RCC 7860 (cell line): ENCODE data around the gene PPP2R2C.

Source experiments
- DNase-seq: peaks from one replicate; pipeline ENCODE4 v3.0.0-alpha.2; 2015; ENCODE audit warnings: low spot score
- FAIRE-seq: peaks from 2 replicates; lab custom pipeline; 2012; peaks lifted over from hg19 to GRCh38; lab: Jason Lieb, UNC

Gene PPP2R2C

GRCh38 chr4:6319530-6320150 lies 152.8 kb downstream of the PPP2R2C start:
- DNase-seq: no peak
- no peak for FAIRE-seq

GRCh38 chr4:6318206-6318605 lies 154.2 kb downstream of the PPP2R2C start:
- FAIRE-seq (no peak), DNase-seq (no peak)

GRCh38 chr4:6316461-6317003 lies 155.9 kb downstream of the PPP2R2C start:
- DNase-seq (no peak), FAIRE-seq (no peak)

GRCh38 chr4:6313216-6313615 lies 159.2 kb downstream of the PPP2R2C start:
- DNase-seq (no peak), FAIRE-seq (no peak)

GRCh38 chr4:6309777-6310176 lies 162.6 kb downstream of the PPP2R2C start:
- no peak for DNase-seq
- no peak for FAIRE-seq

GRCh38 chr4:6308899-6309643 lies 163.3 kb downstream of the PPP2R2C start:
- DNase-seq: no peak
- FAIRE-seq: no peak

GRCh38 chr4:6307891-6308290 lies 164.5 kb downstream of the PPP2R2C start:
- no peak for DNase-seq
- FAIRE-seq: no peak

- FAIRE-seq: no peak
- DNase-seq: no peak
Observed at GRCh38 chr4:6307230-6307629, 165.2 kb downstream of the PPP2R2C start.

- no peak for FAIRE-seq
- DNase-seq: no peak
Observed at GRCh38 chr4:6306299-6306698, 166.1 kb downstream of the PPP2R2C start.

GRCh38 chr4:6303943-6304342 lies 168.5 kb downstream of the PPP2R2C start:
- FAIRE-seq: no peak
- DNase-seq: no peak

- FAIRE-seq: no peak
- DNase-seq: no peak
Observed at GRCh38 chr4:6302869-6303268, 169.5 kb downstream of the PPP2R2C start.

GRCh38 chr4:6301732-6302442 lies 170.5 kb downstream of the PPP2R2C start:
- DNase-seq (no peak), FAIRE-seq (no peak)

- no peak for FAIRE-seq
- DNase-seq: no peak
Observed at GRCh38 chr4:6301051-6301731, 171.2 kb downstream of the PPP2R2C start.

GRCh38 chr4:6300359-6300758 lies 172.1 kb downstream of the PPP2R2C start:
- DNase-seq (no peak), FAIRE-seq (no peak)

- FAIRE-seq (no peak), DNase-seq (no peak)
Observed at GRCh38 chr4:6299875-6300274, 172.5 kb downstream of the PPP2R2C start.

- no peak for FAIRE-seq
- DNase-seq: no peak
Observed at GRCh38 chr4:6298852-6299251, 173.6 kb downstream of the PPP2R2C start.

GRCh38 chr4:6298035-6298434 lies 174.4 kb downstream of the PPP2R2C start:
- FAIRE-seq (no peak), DNase-seq (no peak)

- FAIRE-seq (no peak), DNase-seq (no peak)
Observed at GRCh38 chr4:6297266-6297815, 175.1 kb downstream of the PPP2R2C start.

GRCh38 chr4:6296026-6296425 lies 176.4 kb downstream of the PPP2R2C start:
- no peak for FAIRE-seq
- DNase-seq: no peak

- no peak for FAIRE-seq
- DNase-seq: no peak
Observed at GRCh38 chr4:6295495-6295894, 176.9 kb downstream of the PPP2R2C start.
